SK-N-SH (cell line): ENCODE results near the gene NFASC. TPM values are rescaled to one million over a fixed set of nuclear protein-coding genes. Genes with fewer than 3 reads are reported as not detected.

Source experiments
- CTCF ChIA-PET: fragments of 300-600, 350-600 bp; formaldehyde crosslinking; extraction: SDS; loops from one replicate; lab custom pipeline; 2021; lab: Yijun Ruan, JAX
- POLR2A ChIA-PET: fragments of 350-600 bp; sonication (Branson Sonifier 250); formaldehyde crosslinking; extraction: SDS; loops from one replicate; lab custom pipeline; 2020; ENCODE audit warnings: antibody characterized with exemption, inconsistent platforms; lab: Yijun Ruan, JAX
- DNase-seq: peaks from one replicate; pipeline ENCODE4 v3.0.0; 2012
- H2AFZ ChIP-seq: fragments of 200-600 bp; sonication (generic); 2 replicates; pipeline ENCODE4 v1.8.1; 2016; ENCODE audit warnings: antibody characterized with exemption, mild to moderate bottlenecking, low read depth
- H3F3A ChIP-seq: fragments of 200-600 bp; sonication (generic); replicated peaks from 2 replicates; pipeline ENCODE3; 2016; ENCODE audit warnings: antibody characterized with exemption, mild to moderate bottlenecking; ENCODE audit not compliant: insufficient read depth
- H3K27ac ChIP-seq, 2 experiments: fragments of 200-500 bp in 1 of 2; fragments of 200-600 bp in 1 of 2; sonication (Bioruptor generic) in 1 of 2; sonication (generic), shearing (Covaris generic) in 1 of 2; 2 replicates each; pipeline versions ENCODE4 v1.5.1 to v1.6.1; 2014 to 2016; ENCODE audit warnings: low read depth in 2 of 2, inconsistent platforms in 1 of 2, low read length in 1 of 2, mild to moderate bottlenecking in 1 of 2, mixed read lengths in 1 of 2
- H3K27me3 ChIP-seq: fragments of 200-600 bp; sonication (generic), shearing (Covaris generic); 2 replicates; pipeline ENCODE4 v1.6.1; 2016; ENCODE audit warnings: mixed run types; ENCODE audit not compliant: insufficient read depth
- H3K36me3 ChIP-seq, 2 experiments: fragments of 200-500 bp in 1 of 2; fragments of 200-600 bp in 1 of 2; sonication (Bioruptor generic) in 1 of 2; sonication (generic) in 1 of 2; replicated peaks in 1 of 2; 2 replicates each; pipeline versions ENCODE3 to v1.5.1; 2014 to 2016; ENCODE audit warnings: low read length in 1 of 2, mild to moderate bottlenecking in 1 of 2; ENCODE audit not compliant: insufficient read depth in 2 of 2, control insufficient read depth in 1 of 2
- H3K4me1 ChIP-seq, 2 experiments: fragments of 200-500 bp in 1 of 2; fragments of 200-600 bp in 1 of 2; sonication (Bioruptor generic) in 1 of 2; sonication (generic), shearing (Covaris generic) in 1 of 2; 2 replicates each; pipeline versions ENCODE4 v1.5.1 to v1.6.1; 2014 to 2016; ENCODE audit warnings: low read depth in 1 of 2, low read length in 1 of 2, mixed run types in 1 of 2; ENCODE audit not compliant: insufficient read depth in 2 of 2, control insufficient read depth in 1 of 2
- H3K4me2 ChIP-seq: fragments of 200-600 bp; sonication (generic), shearing (Covaris generic); 2 replicates; pipeline ENCODE4 v1.6.1; 2017; ENCODE audit warnings: mixed run types
- H3K4me3 ChIP-seq, 2 experiments: fragments of 200-500 bp in 1 of 2; fragments of 200-600 bp in 1 of 2; sonication (Bioruptor generic) in 1 of 2; sonication (generic), shearing (Covaris generic) in 1 of 2; 2 replicates each; pipeline versions ENCODE4 v1.5.1 to v1.8.1; 2014 to 2016; ENCODE audit warnings: low read depth in 2 of 2, inconsistent platforms in 1 of 2, low read length in 1 of 2, mild to moderate bottlenecking in 1 of 2, mixed read lengths in 1 of 2, moderate library complexity in 1 of 2
- H3K79me2 ChIP-seq: fragments of 200-600 bp; sonication (generic); 2 replicates; pipeline ENCODE4 v1.8.1; 2017; ENCODE audit warnings: mild to moderate bottlenecking; ENCODE audit not compliant: insufficient read depth
- H3K9ac ChIP-seq: fragments of 200-600 bp; sonication (generic); 2 replicates; pipeline ENCODE4 v1.6.1; 2017; ENCODE audit warnings: mixed run types
- H3K9me2 ChIP-seq: fragments of 200-600 bp; sonication (generic); 2 replicates; pipeline ENCODE4 v1.6.1; 2017; ENCODE audit warnings: mixed run types
- H3K9me3 ChIP-seq: fragments of 200-600 bp; sonication (generic); 2 replicates; pipeline ENCODE4 v1.6.1; 2017; ENCODE audit warnings: mixed run types, mild to moderate bottlenecking, moderate library complexity
- H4K20me1 ChIP-seq: fragments of 200-600 bp; sonication (generic); 2 replicates; pipeline ENCODE4 v1.6.1; 2017; ENCODE audit warnings: mild to moderate bottlenecking, mixed run types; ENCODE audit not compliant: insufficient read depth
- CHD2 ChIP-seq: fragments of 150-350 bp; IDR thresholded peaks from 2 replicates; pipeline ENCODE4 v1.6.1; 2018; ENCODE audit warnings: low read length; ENCODE audit not compliant: partially characterized antibody
- CTCF ChIP-seq: fragments of 200-600 bp; sonication (generic); IDR thresholded peaks from 2 replicates; pipeline ENCODE4 v1.6.1; 2017; ENCODE audit warnings: antibody characterized with exemption, mild to moderate bottlenecking, moderate library complexity
- ELF1 ChIP-seq: IDR thresholded peaks from 2 replicates; pipeline ENCODE4 v1.4.0; 2012
- EP300 ChIP-seq, 2 experiments: IDR thresholded peaks; 2 replicates each; pipeline versions ENCODE4 v1.4.0 to v1.6.1; 2012; ENCODE audit warnings: borderline replicate concordance in 1 of 2, low read depth in 1 of 2, low read length in 1 of 2
- GABPA ChIP-seq: IDR thresholded peaks from 2 replicates; pipeline ENCODE4 v1.4.0; 2012; ENCODE audit warnings: low read depth, mild to moderate bottlenecking
- GATA2 ChIP-seq: sonication (generic); formaldehyde crosslinking; IDR thresholded peaks from 2 replicates; pipeline ENCODE4 v1.5.0; 2020; ENCODE audit warnings: mild to moderate bottlenecking, missing genetic modification reagents
- IRF3 ChIP-seq: fragments of 150-350 bp; IDR thresholded peaks from 2 replicates; pipeline ENCODE4 v1.6.1; 2016; ENCODE audit warnings: mild to moderate bottlenecking, low read depth, low read length
- MXI1 ChIP-seq: IDR thresholded peaks from 2 replicates; pipeline ENCODE4 v1.6.1; 2012; ENCODE audit warnings: mild to moderate bottlenecking, low read depth, low read length, improper control_type of control experiment
- NFIC ChIP-seq: IDR thresholded peaks from 2 replicates; pipeline ENCODE4 v1.4.0; 2012; ENCODE audit warnings: borderline replicate concordance
- PBX3 ChIP-seq: IDR thresholded peaks from 2 replicates; pipeline ENCODE4; 2012
- POLR2AphosphoS5 ChIP-seq: IDR thresholded peaks from 2 replicates; pipeline ENCODE4 v1.6.1; 2012; ENCODE audit warnings: low read depth, low read length
- RAD21 ChIP-seq: IDR thresholded peaks from 2 replicates; pipeline ENCODE4 v1.6.1; 2012; ENCODE audit warnings: mild to moderate bottlenecking, low read length
- RFX5 ChIP-seq: IDR thresholded peaks from 2 replicates; pipeline ENCODE4 v1.6.1; 2012; ENCODE audit warnings: mild to moderate bottlenecking, improper control_type of control experiment, low read length
- TEAD4 ChIP-seq: IDR thresholded peaks from 2 replicates; pipeline ENCODE4 v1.4.0; 2012; ENCODE audit warnings: mild to moderate bottlenecking, borderline replicate concordance; ENCODE audit not compliant: insufficient read depth
- YY1 ChIP-seq: IDR thresholded peaks from 2 replicates; pipeline ENCODE4 v1.4.0; 2012; ENCODE audit warnings: low read depth, mild to moderate bottlenecking
- WGBS: methylation state at CpG from one replicate; pipeline ENCODE4 v1.1.6; 2017; ENCODE audit warnings: low lambda C conversion rate; 5-methylcytosine and 5-hydroxymethylcytosine counted together
- polyA plus RNA-seq, 3 experiments: library from polyadenylated mRNA; depleted of rRNA; stranded (reverse); fragments of >200 nt; gene quantifications; 2 replicates each; pipeline ENCODE4 v1.2.3, GENCODE V29; 2012

Gene NFASC
- polyA plus RNA-seq, 1 of the 3 experiments (the other 2 are of a cell fraction), result 6.0 TPM

- POLR2A ChIA-PET, result no interaction called here
- no peaks in the 10 kb centered on the region for H3K9me2 ChIP-seq
- DNase-seq, result no peak
- H3K9me3 ChIP-seq, result no peaks in the 10 kb centered on the region
- peaks cover 0 to 11% of the 10 kb centered on the region in 2 experiments; a peak in 2 of 4 replicates for H3K4me1 ChIP-seq
- peaks cover 9% of the 10 kb centered on the region for H3F3A ChIP-seq
- CTCF ChIA-PET, result interaction anchor here (0.6 to 12.3 kb wide), 5 partner anchors 17 to 1047 kb away, joined by 3 to 123 read pairs (median 59); no protein-coding TSS in a partner anchor
- H3K9ac ChIP-seq, result no peak overlapping the region
- 32% methylated on average over 1 of the region's 1 CpG for WGBS
- peak overlapping the region; percentile 50; the same call in 1 of the 2 replicates for H3K4me2 ChIP-seq
- H3K36me3 ChIP-seq, result no peaks in the 10 kb centered on the region
- H3K79me2 ChIP-seq, result no peaks in the 10 kb centered on the region
- H3K4me3 ChIP-seq, result no peak overlapping the region
- TF ChIP-seq CHD2, result no peak
- no peak for TF ChIP-seq PBX3
- no peak for TF ChIP-seq CTCF
- no peak for TF ChIP-seq RAD21
- no peak for TF ChIP-seq GABPA
- no peak for TF ChIP-seq POLR2AphosphoS5
- TF ChIP-seq IRF3, result no peak
- TF ChIP-seq EP300 (IDR thresholded peaks at IDR 0.05; ENCODE audit: borderline replicate concordance in 1 of 2, low read depth in 1 of 2, low read length in 1 of 2), result no peak
- TF ChIP-seq RFX5, result no peak
- no peak for TF ChIP-seq YY1
- TF ChIP-seq TEAD4, result no peak
- TF ChIP-seq ELF1, result no peak
- TF ChIP-seq GATA2 (CRISPR knock-in tag), result no peak
- no peak for TF ChIP-seq NFIC
- no peak for TF ChIP-seq MXI1
- TF ChIP-seq, all 33 proteins: peak for 0
- Histone ChIP-seq H2AFZ (peak overlapping the region; percentile 5; the same call in 1 of the 2 replicates), H3K27ac (peak overlapping the region in 1 of 2 experiments; percentile 66; a peak in 2 of 4 replicates), H4K20me1 (no peaks in the 10 kb centered on the region), H3K27me3 (no peaks in the 10 kb centered on the region)
These were observed 101.8 kb downstream of the NFASC start for GRCh38 chr1:204972426-204972825.
